Tibial artery (tissue), 4 donors: Measurements from ENCODE around the gene TSPAN33.

Source experiments
- DNase-seq, 2 donors: peaks; one replicate each; pipeline ENCODE4 v3.0.0-alpha.2; 2019
- H3K27ac ChIP-seq, 2 donors: fragments of 200-600 bp; sonication (generic) in 1 of 2; 1 replicate in 1 of 2; 2 replicates in 1 of 2; pipeline ENCODE4 v1.5.1; 2018 to 2019; ENCODE audit warnings: mild to moderate bottlenecking in 1 of 2
- H3K27me3 ChIP-seq, 2 donors: fragments of 200-600 bp; sonication (generic) in 1 of 2; one replicate each; pipeline versions ENCODE4 v1.5.1 to v1.6.0; 2016 to 2019
- H3K36me3 ChIP-seq, 3 donors: fragments of 200-600 bp; sonication (generic) in 2 of 3; one replicate each; pipeline ENCODE4 v1.5.1; 2016 to 2019; ENCODE audit warnings: mild to moderate bottlenecking in 2 of 3
- H3K4me1 ChIP-seq, 4 donors: fragments of 200-600 bp; sonication (generic) in 2 of 4; 1 replicate in 3 of 4; 2 replicates in 1 of 4; pipeline ENCODE4 v1.5.1; 2016 to 2019
- H3K4me3 ChIP-seq, 2 donors: fragments of 200-600 bp; sonication (generic) in 1 of 2; 1 replicate in 1 of 2; 2 replicates in 1 of 2; pipeline ENCODE4 v1.5.1; 2018 to 2019; ENCODE audit warnings: mild to moderate bottlenecking in 2 of 2
- H3K9me3 ChIP-seq, 3 donors: fragments of 200-600 bp; sonication (generic) in 1 of 3; one replicate each; pipeline ENCODE4 v1.5.1; 2016 to 2019
- intact Hi-C: fragments of 100-400 bp; cut with DNase I; formaldehyde crosslinking; loops from one replicate; pipeline ENCODE4 v1.15.0; 2023; ENCODE audit warnings: low total_unique reads
- TF ChIP-seq, protein P1 (sequence below), 2 experiments: fragments of 200-600 bp in 1 of 2; fragments of 450-650 bp in 1 of 2; IDR thresholded peaks; one replicate each; pipeline ENCODE4 v1.5.1; 2017 to 2019; ENCODE audit warnings: antibody characterized with exemption in 2 of 2, mild to moderate bottlenecking in 1 of 2, moderate library complexity in 1 of 2

Gene TSPAN33, protein sequence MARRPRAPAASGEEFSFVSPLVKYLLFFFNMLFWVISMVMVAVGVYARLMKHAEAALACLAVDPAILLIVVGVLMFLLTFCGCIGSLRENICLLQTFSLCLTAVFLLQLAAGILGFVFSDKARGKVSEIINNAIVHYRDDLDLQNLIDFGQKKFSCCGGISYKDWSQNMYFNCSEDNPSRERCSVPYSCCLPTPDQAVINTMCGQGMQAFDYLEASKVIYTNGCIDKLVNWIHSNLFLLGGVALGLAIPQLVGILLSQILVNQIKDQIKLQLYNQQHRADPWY

GRCh38 chr7:129144095-129144833 lies at the start of gene TSPAN33:
Gene TSPAN33, plus strand, starts transcription at chr7:129144707. Its CDS starts 274 bp downstream, at chr7:129144981.
- peak within 1 kb of the TSS; percentile 45 to 50 for H3K4me3 ChIP-seq
- peaks cover 0 to 66% of the 10 kb centered on the region in 2 donors for H3K27me3 ChIP-seq
- H3K4me1 ChIP-seq: peaks cover 0 to 14% (median 9%) of the 10 kb centered on the region in 4 donors
- intact Hi-C loops: no loop called here
- peak; percentile 69 to 76 for DNase-seq
- TF ChIP-seq, protein P1, sequence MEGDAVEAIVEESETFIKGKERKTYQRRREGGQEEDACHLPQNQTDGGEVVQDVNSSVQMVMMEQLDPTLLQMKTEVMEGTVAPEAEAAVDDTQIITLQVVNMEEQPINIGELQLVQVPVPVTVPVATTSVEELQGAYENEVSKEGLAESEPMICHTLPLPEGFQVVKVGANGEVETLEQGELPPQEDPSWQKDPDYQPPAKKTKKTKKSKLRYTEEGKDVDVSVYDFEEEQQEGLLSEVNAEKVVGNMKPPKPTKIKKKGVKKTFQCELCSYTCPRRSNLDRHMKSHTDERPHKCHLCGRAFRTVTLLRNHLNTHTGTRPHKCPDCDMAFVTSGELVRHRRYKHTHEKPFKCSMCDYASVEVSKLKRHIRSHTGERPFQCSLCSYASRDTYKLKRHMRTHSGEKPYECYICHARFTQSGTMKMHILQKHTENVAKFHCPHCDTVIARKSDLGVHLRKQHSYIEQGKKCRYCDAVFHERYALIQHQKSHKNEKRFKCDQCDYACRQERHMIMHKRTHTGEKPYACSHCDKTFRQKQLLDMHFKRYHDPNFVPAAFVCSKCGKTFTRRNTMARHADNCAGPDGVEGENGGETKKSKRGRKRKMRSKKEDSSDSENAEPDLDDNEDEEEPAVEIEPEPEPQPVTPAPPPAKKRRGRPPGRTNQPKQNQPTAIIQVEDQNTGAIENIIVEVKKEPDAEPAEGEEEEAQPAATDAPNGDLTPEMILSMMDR (IDR thresholded peaks at IDR 0.05): no peak
- no peak within 1 kb of the TSS for H3K27ac ChIP-seq
- H3K9me3 ChIP-seq: no peaks in the 10 kb centered on the region
- H3K36me3 ChIP-seq: no peaks in the 10 kb centered on the region

- intact Hi-C loops: loop anchor here (10.0 kb wide), 1 partner anchor 190 kb away; no protein-coding TSS in a partner anchor
- no peaks in the 10 kb centered on the region for H3K9me3 ChIP-seq
- H3K27me3 ChIP-seq: peaks cover 0 to 11% of the 10 kb centered on the region in 2 donors
- DNase-seq: no peak
- TF ChIP-seq, protein P1 (IDR thresholded peaks at IDR 0.05): no peak
- no peaks in the 10 kb centered on the region for H3K4me1 ChIP-seq
- H3K36me3 ChIP-seq: no peaks in the 10 kb centered on the region
- H3K27ac ChIP-seq: no peak overlapping the region
- no peak overlapping the region for H3K4me3 ChIP-seq
These were observed 49.2 kb upstream of the TSPAN33 start for GRCh38 chr7:129095258-129095657.

GRCh38 chr7:129098409-129099084 lies 46.0 kb upstream of the TSPAN33 start:
- TF ChIP-seq, protein P1 (IDR thresholded peaks at IDR 0.05): no peak
- Histone ChIP-seq H3K27me3 (peaks cover 0 to 8% of the 10 kb centered on the region in 2 donors), H3K4me1 (no peaks in the 10 kb centered on the region), H3K27ac (no peak overlapping the region), H3K9me3 (no peaks in the 10 kb centered on the region), H3K4me3 (no peak overlapping the region), H3K36me3 (no peaks in the 10 kb centered on the region)
- intact Hi-C loops: loop anchor here (10.0 kb wide), 1 partner anchor 194 kb away; no protein-coding TSS in a partner anchor
- DNase-seq: no peak

- peaks cover 0 to 5% of the 10 kb centered on the region in 2 donors for H3K27me3 ChIP-seq
- DNase-seq: no peak
- TF ChIP-seq, protein P1 (IDR thresholded peaks at IDR 0.05): no peak
- intact Hi-C loops: no loop called here
- no peak overlapping the region for H3K27ac ChIP-seq
- no peaks in the 10 kb centered on the region for H3K9me3 ChIP-seq
- no peak overlapping the region for H3K4me3 ChIP-seq
- H3K4me1 ChIP-seq: no peaks in the 10 kb centered on the region
- no peaks in the 10 kb centered on the region for H3K36me3 ChIP-seq
These were observed 43.7 kb upstream of the TSPAN33 start for GRCh38 chr7:129100827-129101166.

DNA sequence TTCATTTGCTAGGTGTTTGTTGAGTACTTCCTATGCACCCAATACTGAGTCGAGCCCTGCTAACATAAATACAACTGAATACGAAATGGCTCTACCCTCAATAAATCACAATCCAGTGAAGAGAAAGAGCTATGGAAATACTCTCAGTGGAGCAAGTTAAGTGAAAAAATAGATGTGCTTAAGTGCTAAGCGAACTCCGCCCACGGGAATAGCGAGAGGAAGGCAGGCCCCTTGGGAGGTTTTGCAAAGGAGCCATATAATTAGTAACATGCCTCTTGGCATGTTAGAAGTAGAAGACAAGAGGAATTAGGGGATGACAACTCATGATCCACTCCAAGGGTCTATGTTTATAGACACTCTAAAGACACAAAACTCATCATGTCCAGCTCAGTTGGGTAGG lies 42.8 kb upstream of the TSPAN33 start:
- TF ChIP-seq, protein P1 (IDR thresholded peaks at IDR 0.05): no peak
- no peak for DNase-seq
- no peak overlapping the region for H3K4me3 ChIP-seq
- no peaks in the 10 kb centered on the region for H3K27me3 ChIP-seq
- intact Hi-C loops: no loop called here
- H3K36me3 ChIP-seq: no peaks in the 10 kb centered on the region
- H3K27ac ChIP-seq: no peak overlapping the region
- no peaks in the 10 kb centered on the region for H3K9me3 ChIP-seq
- no peaks in the 10 kb centered on the region for H3K4me1 ChIP-seq
